K562 (cell line): ENCODE results near the gene KCNN3. TPM values are rescaled to one million over a fixed set of nuclear protein-coding genes. Genes with fewer than 3 reads are reported as not detected.
A peak's percentile ranks its signal among the peaks of the same experiment; 100 is the strongest.

Experiments used
- ARHGAP35 ChIP-seq: fragments of 450-650 bp; IDR thresholded peaks from 2 replicates; pipeline ENCODE4 v1.6.1; 2018; ENCODE audit not compliant: partially characterized antibody
- BACH1 ChIP-seq: fragments of 200-800 bp; sonication (Bioruptor generic); IDR thresholded peaks from 2 replicates; pipeline ENCODE4 v1.6.1; 2016; ENCODE audit warnings: missing genetic modification characterization, missing compliant biosample characterization
- EGR1 ChIP-seq: fragments of 450-650 bp; conservative IDR thresholded peaks from 2 replicates; pipeline ENCODE4 v1.6.1; 2017; ENCODE audit warnings: mild to moderate bottlenecking
- ERF ChIP-seq: fragments of 450-650 bp; formaldehyde crosslinking; IDR thresholded peaks from 2 replicates; pipeline ENCODE4 v1.4.0; 2020; ENCODE audit warnings: mild to moderate bottlenecking, mixed read lengths
- OTX1 ChIP-seq: fragments of 450-650 bp; formaldehyde crosslinking; IDR thresholded peaks from 2 replicates; pipeline ENCODE4 v1.4.0; 2022; ENCODE audit warnings: mild to moderate bottlenecking
- PCBP1 ChIP-seq: fragments of 200-400 bp; formaldehyde crosslinking; IDR thresholded peaks from 2 replicates; pipeline ENCODE4 v1.6.1; 2018; ENCODE audit warnings: mild to moderate bottlenecking, low read depth, low read length; ENCODE audit not compliant: poor library complexity, severe bottlenecking
- SMARCA5 ChIP-seq: fragments of 450-650 bp; IDR thresholded peaks from 2 replicates; pipeline ENCODE4 v1.6.1; 2016
- SMARCE1 ChIP-seq: fragments of 450-650 bp; IDR thresholded peaks from 2 replicates; pipeline ENCODE4 v1.7.1; 2016; ENCODE audit warnings: mild to moderate bottlenecking
- SNRNP70 ChIP-seq: fragments of 200-400 bp; formaldehyde crosslinking; optimal IDR thresholded peaks from 2 replicates; pipeline ENCODE3; 2017; ENCODE audit warnings: low read depth, low read length
- TBP ChIP-seq: optimal IDR thresholded peaks from 2 replicates; pipeline ENCODE3; 2011; ENCODE audit warnings: low read depth, low read length, improper control_type of control experiment
- TEAD4 ChIP-seq, 2 experiments: sonication (generic) in 1 of 2; formaldehyde crosslinking in 1 of 2; IDR thresholded peaks; 2 replicates each; pipeline versions ENCODE4 v1.6.1 to v1.8.0; 2012 to 2022; ENCODE audit warnings: borderline replicate concordance in 1 of 2, inconsistent platforms in 1 of 2, low read length in 1 of 2, mild to moderate bottlenecking in 1 of 2, missing genetic modification reagents in 1 of 2
- TGIF2 ChIP-seq: sonication (generic); formaldehyde crosslinking; IDR thresholded peaks from 2 replicates; pipeline ENCODE4 v1.8.1; 2022; ENCODE audit warnings: mild to moderate bottlenecking, missing genetic modification reagents, moderate library complexity
- ZNF217 ChIP-seq: sonication (generic); formaldehyde crosslinking; IDR thresholded peaks from 2 replicates; pipeline ENCODE4 v1.8.0; 2022; ENCODE audit warnings: mild to moderate bottlenecking, missing genetic modification reagents
- polyA plus RNA-seq, 8 experiments: library from polyadenylated mRNA; depleted of rRNA in 4 of 8; stranded (reverse) in 5 of 8; unstranded in 3 of 8; fragments of >200 nt; fragmentation: Nextera tagmentation in 2 of 8; fragmentation: Illumina TruSeq in 1 of 8; extraction: Ambion mirVana in 2 of 8; extraction: Trizol in 1 of 8; gene quantifications; 2 replicates each; pipeline versions ENCODE4 v1.2.1 to v1.2.3, GENCODE V29; 2011 to 2014; ENCODE audit warnings: inconsistent platforms in 1 of 8, missing spikeins in 1 of 8
- total RNA-seq, 7 experiments: library from RNA; depleted of rRNA in 6 of 7; stranded (reverse); fragments of >200 nt in 6 of 7; fragmentation: Illumina TruSeq in 2 of 7; extraction: Trizol in 2 of 7; gene quantifications; 2 replicates each; pipeline versions ENCODE4 v1.2.1 to v1.2.3, GENCODE V29; 2011 to 2021; ENCODE audit warnings: low replicate concordance in 1 of 7
- TF ChIP-seq, protein P1 (sequence below), 2 experiments: fragments of 450-650 bp; formaldehyde crosslinking in 1 of 2; IDR thresholded peaks; 2 replicates each; pipeline versions ENCODE4 v1.4.0 to v1.6.1; 2014 to 2020; ENCODE audit warnings: mild to moderate bottlenecking in 2 of 2, borderline replicate concordance in 1 of 2, low read depth in 1 of 2
- TF ChIP-seq, protein P2 (sequence below): sonication (generic); formaldehyde crosslinking; IDR thresholded peaks from 2 replicates; pipeline ENCODE4 v1.8.0; 2022; ENCODE audit warnings: mild to moderate bottlenecking, low read depth, missing genetic modification reagents
- TF ChIP-seq, protein P3 (sequence below): fragments of 450-650 bp; conservative IDR thresholded peaks from 2 replicates; pipeline ENCODE4 v1.6.1; 2016; ENCODE audit warnings: missing genetic modification characterization, low read depth, mild to moderate bottlenecking, missing compliant biosample characterization, moderate library complexity
- TF ChIP-seq, protein P4 (sequence below): fragments of 450-650 bp; formaldehyde crosslinking; IDR thresholded peaks from 2 replicates; pipeline ENCODE4 v1.4.0; 2020; ENCODE audit warnings: mild to moderate bottlenecking

The KCNN3 gene
- total and polyA plus RNA-seq, 9 of the 15 experiments (the other 6 are each of a cell fraction or from before 2014, with no cell fraction given), result 0.02 to 0.03 TPM; not detected in 7

DNA sequence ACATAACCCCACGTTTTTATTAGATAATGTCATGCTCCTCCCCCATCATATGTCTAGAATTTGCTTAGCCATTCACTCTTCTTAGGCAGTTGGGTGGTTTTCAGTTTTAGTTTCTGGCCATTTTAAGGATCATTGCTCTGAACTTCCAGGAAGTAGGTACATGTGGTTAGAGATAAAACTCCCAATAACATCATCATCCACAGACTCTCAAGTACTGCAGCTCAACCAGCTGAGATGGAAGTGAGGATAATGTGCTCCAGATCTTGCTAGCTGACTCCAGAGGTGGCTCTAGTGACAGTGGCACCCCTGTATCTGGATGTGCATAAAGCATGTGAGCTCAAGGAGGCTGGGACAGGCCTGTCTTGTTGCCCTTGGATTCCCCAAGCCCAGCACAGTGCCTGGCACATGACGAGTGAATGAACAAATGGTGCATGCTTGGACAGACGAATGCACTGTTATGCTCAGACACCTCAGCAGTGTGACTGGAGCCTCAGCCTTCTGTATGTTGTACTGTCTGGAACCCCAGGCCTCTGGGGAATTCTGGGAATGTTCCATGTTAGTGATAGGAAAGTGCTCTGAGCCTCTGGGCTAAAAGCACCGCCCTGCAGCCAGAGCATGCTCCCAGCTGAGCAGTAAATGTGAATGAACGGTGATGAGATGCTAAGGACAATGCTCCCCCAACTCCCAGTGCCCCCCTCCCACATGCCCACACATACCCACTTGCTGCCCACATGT is 16.4 kb upstream of the KCNN3 start (continued):
- TF ChIP-seq, protein P1, sequence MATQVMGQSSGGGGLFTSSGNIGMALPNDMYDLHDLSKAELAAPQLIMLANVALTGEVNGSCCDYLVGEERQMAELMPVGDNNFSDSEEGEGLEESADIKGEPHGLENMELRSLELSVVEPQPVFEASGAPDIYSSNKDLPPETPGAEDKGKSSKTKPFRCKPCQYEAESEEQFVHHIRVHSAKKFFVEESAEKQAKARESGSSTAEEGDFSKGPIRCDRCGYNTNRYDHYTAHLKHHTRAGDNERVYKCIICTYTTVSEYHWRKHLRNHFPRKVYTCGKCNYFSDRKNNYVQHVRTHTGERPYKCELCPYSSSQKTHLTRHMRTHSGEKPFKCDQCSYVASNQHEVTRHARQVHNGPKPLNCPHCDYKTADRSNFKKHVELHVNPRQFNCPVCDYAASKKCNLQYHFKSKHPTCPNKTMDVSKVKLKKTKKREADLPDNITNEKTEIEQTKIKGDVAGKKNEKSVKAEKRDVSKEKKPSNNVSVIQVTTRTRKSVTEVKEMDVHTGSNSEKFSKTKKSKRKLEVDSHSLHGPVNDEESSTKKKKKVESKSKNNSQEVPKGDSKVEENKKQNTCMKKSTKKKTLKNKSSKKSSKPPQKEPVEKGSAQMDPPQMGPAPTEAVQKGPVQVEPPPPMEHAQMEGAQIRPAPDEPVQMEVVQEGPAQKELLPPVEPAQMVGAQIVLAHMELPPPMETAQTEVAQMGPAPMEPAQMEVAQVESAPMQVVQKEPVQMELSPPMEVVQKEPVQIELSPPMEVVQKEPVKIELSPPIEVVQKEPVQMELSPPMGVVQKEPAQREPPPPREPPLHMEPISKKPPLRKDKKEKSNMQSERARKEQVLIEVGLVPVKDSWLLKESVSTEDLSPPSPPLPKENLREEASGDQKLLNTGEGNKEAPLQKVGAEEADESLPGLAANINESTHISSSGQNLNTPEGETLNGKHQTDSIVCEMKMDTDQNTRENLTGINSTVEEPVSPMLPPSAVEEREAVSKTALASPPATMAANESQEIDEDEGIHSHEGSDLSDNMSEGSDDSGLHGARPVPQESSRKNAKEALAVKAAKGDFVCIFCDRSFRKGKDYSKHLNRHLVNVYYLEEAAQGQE (IDR thresholded peaks at IDR 0.05; ENCODE audit: borderline replicate concordance), result peak; percentile 65
- TF ChIP-seq, protein P1 (CRISPR knock-in tag; IDR thresholded peaks at IDR 0.05; ENCODE audit: low read depth), result no peak
- TF ChIP-seq, protein P2, sequence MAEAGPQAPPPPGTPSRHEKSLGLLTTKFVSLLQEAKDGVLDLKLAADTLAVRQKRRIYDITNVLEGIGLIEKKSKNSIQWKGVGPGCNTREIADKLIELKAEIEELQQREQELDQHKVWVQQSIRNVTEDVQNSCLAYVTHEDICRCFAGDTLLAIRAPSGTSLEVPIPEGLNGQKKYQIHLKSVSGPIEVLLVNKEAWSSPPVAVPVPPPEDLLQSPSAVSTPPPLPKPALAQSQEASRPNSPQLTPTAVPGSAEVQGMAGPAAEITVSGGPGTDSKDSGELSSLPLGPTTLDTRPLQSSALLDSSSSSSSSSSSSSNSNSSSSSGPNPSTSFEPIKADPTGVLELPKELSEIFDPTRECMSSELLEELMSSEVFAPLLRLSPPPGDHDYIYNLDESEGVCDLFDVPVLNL (CRISPR knock-in tag), result no peak
- TF ChIP-seq, protein P3, sequence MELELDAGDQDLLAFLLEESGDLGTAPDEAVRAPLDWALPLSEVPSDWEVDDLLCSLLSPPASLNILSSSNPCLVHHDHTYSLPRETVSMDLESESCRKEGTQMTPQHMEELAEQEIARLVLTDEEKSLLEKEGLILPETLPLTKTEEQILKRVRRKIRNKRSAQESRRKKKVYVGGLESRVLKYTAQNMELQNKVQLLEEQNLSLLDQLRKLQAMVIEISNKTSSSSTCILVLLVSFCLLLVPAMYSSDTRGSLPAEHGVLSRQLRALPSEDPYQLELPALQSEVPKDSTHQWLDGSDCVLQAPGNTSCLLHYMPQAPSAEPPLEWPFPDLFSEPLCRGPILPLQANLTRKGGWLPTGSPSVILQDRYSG (tag), result no peak
- TF ChIP-seq BACH1 (tag), result no peak
- TF ChIP-seq ZNF217 (CRISPR knock-in tag), result no peak
- TF ChIP-seq, protein P4, sequence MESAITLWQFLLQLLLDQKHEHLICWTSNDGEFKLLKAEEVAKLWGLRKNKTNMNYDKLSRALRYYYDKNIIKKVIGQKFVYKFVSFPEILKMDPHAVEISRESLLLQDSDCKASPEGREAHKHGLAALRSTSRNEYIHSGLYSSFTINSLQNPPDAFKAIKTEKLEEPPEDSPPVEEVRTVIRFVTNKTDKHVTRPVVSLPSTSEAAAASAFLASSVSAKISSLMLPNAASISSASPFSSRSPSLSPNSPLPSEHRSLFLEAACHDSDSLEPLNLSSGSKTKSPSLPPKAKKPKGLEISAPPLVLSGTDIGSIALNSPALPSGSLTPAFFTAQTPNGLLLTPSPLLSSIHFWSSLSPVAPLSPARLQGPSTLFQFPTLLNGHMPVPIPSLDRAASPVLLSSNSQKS (CRISPR knock-in tag), result no peak
- no peak for TF ChIP-seq TBP
- no peak for TF ChIP-seq PCBP1
- TF ChIP-seq TGIF2 (CRISPR knock-in tag), result 0 out of 2 replicates have a peak, but pooled peaks have one; percentile 33
- peak; percentile 61 for TF ChIP-seq SMARCE1
- TF ChIP-seq ERF (CRISPR knock-in tag), result no peak
- no peak for TF ChIP-seq EGR1
- TF ChIP-seq SMARCA5, result no peak
- TF ChIP-seq ARHGAP35, result no peak
- TF ChIP-seq SNRNP70, result no peak
- peak; percentile 74; the same call in 1 of the 2 replicates for TF ChIP-seq TEAD4 (IDR thresholded peaks at IDR 0.05; ENCODE audit: low read length)
- TF ChIP-seq TEAD4 (CRISPR knock-in tag; IDR thresholded peaks at IDR 0.05; ENCODE audit: borderline replicate concordance), result no peak
- TF ChIP-seq OTX1 (CRISPR knock-in tag), result no peak
